RCC 7860 (cell line): ENCODE data around the gene TMEM54.
A peak's percentile ranks its signal among the peaks of the same experiment; 100 is the strongest.
"Not testable (repeated sequence)": the region's sequence is repeated elsewhere in the genome, so short reads cannot be mapped to it uniquely, and the experiment has no call there.

Experiments
- DNase-seq: peaks from one replicate; pipeline ENCODE4 v3.0.0-alpha.2; 2015; ENCODE audit warnings: low spot score
- FAIRE-seq: peaks from 2 replicates; lab custom pipeline; 2012; peaks lifted over from hg19 to GRCh38; lab: Jason Lieb, UNC

The TMEM54 gene

GRCh38 chr1:32919811-32920733 is 18.9 kb upstream of the TMEM54 start:
- FAIRE-seq, result peak; percentile 92
- DNase-seq, result peak; percentile 93

DNA sequence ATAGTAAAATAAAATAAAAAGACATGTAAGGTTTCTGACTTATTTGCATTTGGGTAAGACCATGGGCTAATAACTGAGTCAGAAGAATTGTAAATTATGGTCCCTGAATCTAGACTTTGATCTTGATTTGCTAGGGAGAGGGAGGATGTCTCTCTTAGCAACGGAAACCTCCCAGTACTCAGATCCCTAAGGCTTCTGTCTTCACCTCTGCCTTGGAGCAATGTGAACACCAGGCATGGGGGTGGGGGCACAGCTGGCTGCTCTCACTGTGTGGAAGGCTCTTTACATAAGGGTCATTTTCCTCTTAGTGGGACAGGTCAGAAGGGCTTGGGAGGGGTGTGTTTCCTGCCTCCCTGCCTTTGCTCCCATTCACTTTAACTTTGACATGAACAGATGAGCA is 17.0 kb upstream of the TMEM54 start:
- DNase-seq, result no peak
- FAIRE-seq, result no peak

- no peak for FAIRE-seq
- DNase-seq, result no peak
Measured at GRCh38 chr1:32917521-32917920, 16.3 kb upstream of the TMEM54 start.

GRCh38 chr1:32915766-32916706 is 14.8 kb upstream of the TMEM54 start:
- FAIRE-seq, result no peak
- DNase-seq, result no peak

DNA sequence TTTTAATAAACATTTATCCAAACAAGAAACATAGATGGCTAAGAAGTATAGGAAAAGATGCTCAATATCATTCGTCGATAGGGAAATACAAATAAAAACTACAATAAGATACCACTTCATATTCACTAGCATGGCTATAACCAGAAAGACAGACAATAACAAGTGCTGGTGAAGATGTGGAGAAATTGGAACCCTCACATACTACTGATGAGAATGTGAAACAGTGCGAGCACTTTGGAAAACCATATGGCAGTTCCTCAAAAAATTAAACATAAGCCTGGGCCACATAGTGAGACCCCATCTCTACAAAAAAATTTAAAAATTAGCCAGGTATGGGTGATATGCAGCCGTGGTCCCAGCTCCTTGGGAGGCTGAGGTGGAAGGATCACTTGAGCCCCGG is 9.1 kb upstream of the TMEM54 start:
- DNase-seq (no peak), FAIRE-seq (no peak)

- no peak for FAIRE-seq
Measured at GRCh38 chr1:32907435-32907834, 6.2 kb upstream of the TMEM54 start.

DNA sequence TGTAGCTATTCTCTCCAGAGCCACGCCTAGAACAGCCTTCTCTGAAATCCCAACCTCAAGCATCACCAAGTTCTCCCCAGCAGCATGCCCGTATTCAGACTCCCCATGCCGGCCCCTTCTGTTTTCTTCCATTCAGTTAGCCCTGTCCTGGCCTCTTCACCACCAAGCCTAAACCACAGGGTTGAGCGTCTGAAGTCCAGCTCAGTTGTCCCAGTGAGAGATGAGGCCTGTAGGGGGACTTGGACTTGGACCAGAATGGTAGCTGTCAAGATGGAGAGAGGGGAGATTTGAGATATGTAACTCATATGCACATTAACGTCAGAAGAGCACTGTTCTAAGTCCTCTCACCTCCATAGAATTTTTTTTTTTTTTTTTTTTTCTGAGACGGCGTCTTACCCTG is 5.5 kb upstream of the TMEM54 start:
- FAIRE-seq, result no peak

More at GRCh38 chr1:32907435-32907834, 6.2 kb upstream of the TMEM54 start:
- DNase-seq, result no peak

GRCh38 chr1:32905588-32905987 is 4.4 kb upstream of the TMEM54 start:
- not testable (repeated sequence) for FAIRE-seq, DNase-seq

More for the DNA sequence above, 5.5 kb upstream of the TMEM54 start:
- no peak for DNase-seq

- no peak for FAIRE-seq
- no peak for DNase-seq
Measured at GRCh38 chr1:32904797-32905196, 3.6 kb upstream of the TMEM54 start.

DNA sequence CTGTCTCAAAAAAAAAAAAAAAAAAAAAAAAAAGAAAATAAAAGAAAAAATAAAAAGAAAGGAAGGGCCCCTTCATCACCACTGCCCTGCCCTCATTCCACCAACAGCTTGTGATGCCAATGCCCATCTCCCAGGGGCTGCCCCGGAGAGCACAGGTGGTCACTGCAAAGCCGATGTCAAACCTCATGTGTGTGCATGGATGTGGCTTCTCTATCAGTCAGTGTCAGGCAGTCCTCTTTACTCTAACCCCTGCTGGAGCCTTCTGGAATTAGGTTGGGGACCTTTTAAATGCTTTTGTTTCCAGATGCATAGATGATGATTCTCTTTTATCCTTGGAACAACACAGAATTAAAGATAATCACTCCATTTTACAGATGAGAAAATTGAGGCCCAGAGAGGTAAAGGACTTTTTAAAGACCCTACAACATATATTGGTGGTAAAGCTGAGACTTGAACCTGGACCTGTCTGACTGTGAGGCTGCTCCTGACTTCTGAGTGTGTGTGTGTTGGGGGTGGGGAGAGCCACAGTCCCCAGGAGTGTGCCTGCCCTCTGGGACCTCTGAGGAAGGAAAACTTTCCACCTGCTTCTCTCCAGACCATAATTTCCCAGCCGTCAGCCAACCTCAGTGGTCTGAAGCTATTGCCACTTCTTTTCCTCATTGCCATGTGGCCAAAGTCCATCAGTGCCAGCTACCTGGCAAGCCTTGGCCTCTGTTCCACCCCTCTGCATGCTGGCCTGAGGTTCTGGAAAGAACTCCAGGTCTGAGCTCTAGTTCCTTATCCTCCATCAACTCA is 3.0 kb upstream of the TMEM54 start:
- FAIRE-seq (no peak), DNase-seq (no peak)

DNA sequence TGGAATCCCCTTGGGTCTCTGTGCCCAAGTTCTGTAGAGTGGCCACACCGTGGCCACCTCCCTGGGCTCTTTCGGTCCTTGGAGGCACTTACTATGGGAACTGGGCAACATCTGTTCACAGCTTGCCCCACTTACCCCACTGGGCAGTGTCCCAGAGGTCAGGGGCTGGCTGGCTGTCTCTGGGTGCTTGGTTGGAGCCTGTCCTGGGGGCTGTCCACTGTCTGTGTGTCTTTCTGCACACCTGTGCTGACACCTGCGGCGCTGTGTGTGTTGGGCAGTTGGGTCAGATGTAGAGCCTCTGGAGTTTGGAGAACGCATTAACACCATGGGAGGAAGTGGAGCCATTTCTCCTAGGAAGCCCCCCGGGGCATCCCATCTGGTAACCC is 1.3 kb upstream of the TMEM54 start:
- DNase-seq, result no peak
- FAIRE-seq, result no peak

DNA sequence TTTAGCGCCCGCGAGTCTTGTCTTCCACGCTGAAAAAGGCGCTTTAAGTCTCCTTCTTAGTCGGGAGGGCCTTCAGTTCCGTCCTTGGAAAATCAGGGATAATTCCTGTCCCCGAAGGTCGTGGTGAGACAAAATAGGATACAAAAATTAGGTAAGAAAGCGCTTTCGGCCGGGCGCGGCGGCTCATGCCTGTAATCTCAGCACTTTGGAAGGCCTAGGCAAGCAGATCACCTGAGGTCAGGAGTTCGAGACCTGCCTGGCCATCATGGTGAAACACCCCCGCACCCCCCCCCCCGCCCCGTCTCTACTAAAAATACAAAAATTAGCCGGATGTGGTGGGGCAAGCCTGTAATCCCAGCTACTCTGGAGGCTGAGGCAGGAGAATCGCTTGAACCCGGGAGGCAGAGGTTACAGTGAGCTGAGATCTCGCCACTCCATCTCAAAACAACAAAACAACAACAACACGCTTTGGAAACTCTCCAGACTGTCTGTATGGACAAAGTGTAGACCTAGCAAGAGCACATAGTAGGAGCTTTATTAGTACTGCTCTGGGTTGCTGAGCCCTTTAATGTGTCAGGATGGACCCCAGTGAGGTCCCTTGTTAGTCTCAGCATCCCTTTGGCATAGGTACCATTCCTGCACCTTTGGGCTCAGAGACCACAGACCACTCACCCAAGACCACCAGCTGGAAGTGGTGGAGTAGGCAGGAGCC is 790 bp upstream of the TMEM54 start:
- no peak for DNase-seq
- no peak for FAIRE-seq

DNA sequence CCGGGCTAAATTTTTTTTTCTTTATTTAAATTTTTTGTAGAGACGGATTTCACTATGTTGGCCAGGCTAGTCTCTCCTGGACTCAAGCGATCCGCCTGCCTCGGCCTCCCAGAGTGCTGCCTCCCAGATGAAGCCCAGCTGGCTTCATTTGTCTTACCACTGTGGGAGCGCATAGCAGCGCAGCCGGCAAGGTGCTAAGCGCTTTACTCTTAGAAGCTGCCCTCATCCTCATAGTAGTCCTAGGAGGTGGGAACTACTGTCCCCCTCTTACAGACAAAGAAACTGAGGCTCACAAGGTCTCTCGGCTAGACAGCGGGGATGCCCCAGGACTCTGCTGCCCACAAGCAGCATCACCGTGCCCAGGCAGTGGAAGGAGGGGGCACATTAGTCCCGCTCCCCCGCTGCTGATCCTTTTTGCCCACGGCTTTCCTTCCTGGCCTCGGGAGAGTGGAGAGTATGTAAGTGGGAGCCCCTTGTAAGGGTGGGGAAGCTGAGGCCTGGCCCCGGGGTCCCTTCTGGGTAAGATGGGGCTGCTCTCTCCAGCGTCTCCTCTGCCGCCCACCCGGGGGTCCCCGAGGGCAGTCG is 726 bp downstream of the TMEM54 start:
- no peak for FAIRE-seq
- DNase-seq, result no peak

DNA sequence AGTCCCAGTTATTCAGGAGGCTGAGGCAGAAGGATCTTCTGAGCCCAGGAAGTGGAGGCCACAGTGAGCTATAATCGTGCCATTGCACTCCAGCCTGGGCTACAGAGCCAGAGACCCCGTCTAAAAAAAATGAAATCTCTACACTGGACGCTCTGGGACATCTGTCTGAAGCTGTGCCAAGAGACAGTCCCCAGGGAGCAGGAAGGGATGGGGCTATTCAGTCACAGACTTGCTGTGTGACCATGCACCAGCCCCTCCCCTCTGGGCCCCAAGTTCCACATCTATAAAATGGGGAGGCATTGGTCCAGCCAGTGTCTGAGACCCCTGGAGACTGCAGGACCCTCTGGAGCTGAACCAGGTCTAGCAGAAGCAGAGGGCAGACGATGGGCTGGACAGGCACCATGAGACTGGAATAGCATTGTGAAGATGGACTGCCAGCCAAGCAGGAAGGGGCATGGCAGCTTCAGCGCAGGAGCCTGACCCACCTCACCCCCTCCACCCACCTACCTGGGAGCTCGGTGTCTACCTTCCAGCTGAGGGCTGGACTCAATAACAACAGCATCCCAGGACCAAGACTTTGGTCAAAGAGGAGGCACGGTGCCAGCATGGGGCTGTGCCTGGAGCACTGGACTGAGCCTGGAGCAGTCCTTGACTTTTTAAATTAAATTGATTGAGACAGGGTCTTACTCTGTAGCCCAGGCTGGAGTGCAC is 1.4 kb downstream of the TMEM54 start:
- no peak for FAIRE-seq
- no peak for DNase-seq

- no peak for FAIRE-seq
- no peak for DNase-seq
Measured at GRCh38 chr1:32898958-32899357, 2.2 kb downstream of the TMEM54 start.

GRCh38 chr1:32898056-32898455 is 3.1 kb downstream of the TMEM54 start:
- FAIRE-seq (no peak), DNase-seq (no peak)

DNA sequence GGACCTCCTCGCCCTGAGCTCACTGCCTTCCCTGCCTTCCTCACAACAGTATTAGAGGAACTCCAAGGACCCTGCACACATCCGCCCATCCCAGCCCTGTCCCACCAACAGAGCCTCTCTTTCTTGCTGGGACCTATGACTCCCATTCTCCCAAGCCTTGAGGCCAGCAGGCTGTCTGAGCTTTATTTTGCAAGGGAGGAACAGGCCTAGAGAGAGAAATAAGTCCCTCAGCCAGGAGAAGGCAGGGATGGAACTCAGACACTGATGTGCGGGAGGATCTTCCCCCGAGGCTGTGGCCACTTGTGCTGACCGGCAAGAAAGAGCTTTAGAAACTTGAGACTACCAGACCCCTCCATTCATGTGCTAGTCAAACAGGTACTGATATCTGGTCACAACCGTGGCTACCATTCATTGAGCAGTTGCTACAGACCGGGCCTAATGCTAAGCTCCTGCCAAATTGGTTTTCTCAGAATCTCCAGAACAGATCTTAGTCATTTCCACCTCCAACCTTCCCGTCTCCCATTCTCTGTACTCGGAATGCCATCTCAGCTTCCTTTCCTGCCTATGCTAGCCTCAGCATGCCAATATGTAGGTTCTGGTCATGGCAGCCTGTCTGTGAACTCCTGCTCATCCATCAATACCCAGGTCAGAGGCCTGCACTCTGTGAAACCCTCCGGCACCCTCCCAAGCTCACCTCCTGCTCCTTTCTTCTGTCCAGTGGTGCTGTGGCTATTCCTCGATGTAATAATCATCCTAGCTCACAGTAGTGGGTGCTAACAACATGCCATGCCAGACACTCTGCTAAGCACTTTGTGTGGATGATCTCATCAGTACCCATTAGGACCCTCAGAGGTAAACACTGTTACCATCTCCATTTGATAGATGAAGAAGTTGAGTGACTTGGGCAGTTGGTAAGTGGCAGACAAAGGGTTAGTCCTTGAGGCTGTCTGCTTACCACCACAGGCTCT is 3.8 kb downstream of the TMEM54 start:
- DNase-seq, result no peak
- FAIRE-seq, result no peak

DNA sequence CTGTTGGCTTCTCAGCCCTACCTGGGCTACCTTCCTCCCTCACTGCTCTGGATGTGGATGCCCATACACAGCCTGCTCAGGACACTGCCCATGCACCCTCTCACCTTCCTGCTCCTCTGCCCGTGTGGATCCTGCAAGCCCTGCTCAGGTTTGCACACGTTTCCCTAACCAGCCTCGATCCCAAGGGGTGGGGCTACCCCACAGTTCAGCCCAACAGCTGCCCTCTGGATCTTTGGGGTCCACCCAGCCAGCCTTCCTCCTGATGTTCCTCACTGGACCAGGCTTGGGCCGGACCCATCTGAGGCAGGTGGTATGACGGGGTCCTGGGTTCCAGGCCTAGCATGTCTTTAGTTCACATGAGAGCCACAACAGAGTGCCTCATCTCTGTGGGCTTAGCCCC is 4.7 kb downstream of the TMEM54 start:
- FAIRE-seq (no peak), DNase-seq (no peak)
